GM19463 (cell line): ENCODE measurements around the gene KIF20B.

Experiments
- ATAC-seq: cut with Tn5 transposase; IDR thresholded peaks from one replicate; pipeline ENCODE4 v1.9.1; 2021; ENCODE audit warnings: mild to moderate bottlenecking, moderate library complexity; ENCODE audit not compliant: unreplicated experiment

The KIF20B gene

GRCh38 chr10:89701242-89702120, at the start of gene KIF20B:
Gene KIF20B, plus strand, starts transcription at chr10:89701590. Its CDS starts 3,705 bp downstream, at chr10:89705295.
- peak; percentile 96 for ATAC-seq

GRCh38 chr10:89651916-89652573, 49.3 kb upstream of the KIF20B start:
- no peak for ATAC-seq

GRCh38 chr10:89652806-89653370, 48.5 kb upstream of the KIF20B start:
- no peak for ATAC-seq

GRCh38 chr10:89653410-89653869, 48.0 kb upstream of the KIF20B start:
- peak; percentile 75 for ATAC-seq

GRCh38 chr10:89655722-89656121, 45.7 kb upstream of the KIF20B start:
- ATAC-seq = no peak

- no peak for ATAC-seq
These were observed 44.1 kb upstream of the KIF20B start for GRCh38 chr10:89657302-89657701.

GRCh38 chr10:89659143-89660131, 42.0 kb upstream of the KIF20B start:
- no peak for ATAC-seq

GRCh38 chr10:89662596-89662995, 38.8 kb upstream of the KIF20B start:
- ATAC-seq = no peak

- ATAC-seq = no peak
These were observed 38.2 kb upstream of the KIF20B start for GRCh38 chr10:89663144-89663543.

- no peak for ATAC-seq
These were observed 37.2 kb upstream of the KIF20B start for GRCh38 chr10:89664203-89664602.

- no peak for ATAC-seq
These were observed 36.1 kb upstream of the KIF20B start for GRCh38 chr10:89665302-89665701.

- ATAC-seq = no peak
These were observed 35.3 kb upstream of the KIF20B start for GRCh38 chr10:89666138-89666537.

- no peak for ATAC-seq
These were observed 32.9 kb upstream of the KIF20B start for GRCh38 chr10:89668386-89669071.

- no peak for ATAC-seq
These were observed 31.4 kb upstream of the KIF20B start for GRCh38 chr10:89669985-89670384.

GRCh38 chr10:89670926-89671325, 30.5 kb upstream of the KIF20B start:
- ATAC-seq = no peak

GRCh38 chr10:89677341-89677740, 24.0 kb upstream of the KIF20B start:
- no peak for ATAC-seq

GRCh38 chr10:89679986-89680385, 21.4 kb upstream of the KIF20B start:
- peak; percentile 73 for ATAC-seq

- no peak for ATAC-seq
These were observed 17.5 kb upstream of the KIF20B start for GRCh38 chr10:89683883-89684282.

- ATAC-seq = no peak
These were observed 16.8 kb upstream of the KIF20B start for GRCh38 chr10:89684604-89685003.

GRCh38 chr10:89685936-89686335, 15.5 kb upstream of the KIF20B start:
- no peak for ATAC-seq
